ENCODE measurements around the gene GALNT2.

Gene GALNT2

DNA sequence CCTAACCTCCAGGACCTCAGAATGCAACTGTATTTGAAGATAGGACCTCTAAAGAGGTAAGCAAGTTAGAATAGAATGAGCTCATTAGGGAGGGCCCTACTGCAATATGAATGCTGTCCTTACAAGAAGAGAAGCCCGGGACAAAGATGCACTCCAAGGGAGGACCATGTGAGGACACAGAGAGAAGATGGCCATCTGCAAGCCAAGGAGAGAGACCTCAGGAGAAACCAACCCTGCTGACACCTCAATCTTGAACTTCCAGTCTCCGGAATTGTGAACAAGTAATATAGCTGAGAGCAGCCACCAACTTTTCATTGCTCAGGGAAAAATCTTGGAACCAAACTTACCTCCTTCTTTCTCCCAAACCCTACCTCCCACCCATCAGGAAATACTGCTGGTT lies 15.0 kb upstream of the GALNT2 start:
- DNase-seq: no peak

- no peak for DNase-seq
These were observed 14.4 kb upstream of the GALNT2 start for GRCh38 chr1:230052665-230053064.

DNA sequence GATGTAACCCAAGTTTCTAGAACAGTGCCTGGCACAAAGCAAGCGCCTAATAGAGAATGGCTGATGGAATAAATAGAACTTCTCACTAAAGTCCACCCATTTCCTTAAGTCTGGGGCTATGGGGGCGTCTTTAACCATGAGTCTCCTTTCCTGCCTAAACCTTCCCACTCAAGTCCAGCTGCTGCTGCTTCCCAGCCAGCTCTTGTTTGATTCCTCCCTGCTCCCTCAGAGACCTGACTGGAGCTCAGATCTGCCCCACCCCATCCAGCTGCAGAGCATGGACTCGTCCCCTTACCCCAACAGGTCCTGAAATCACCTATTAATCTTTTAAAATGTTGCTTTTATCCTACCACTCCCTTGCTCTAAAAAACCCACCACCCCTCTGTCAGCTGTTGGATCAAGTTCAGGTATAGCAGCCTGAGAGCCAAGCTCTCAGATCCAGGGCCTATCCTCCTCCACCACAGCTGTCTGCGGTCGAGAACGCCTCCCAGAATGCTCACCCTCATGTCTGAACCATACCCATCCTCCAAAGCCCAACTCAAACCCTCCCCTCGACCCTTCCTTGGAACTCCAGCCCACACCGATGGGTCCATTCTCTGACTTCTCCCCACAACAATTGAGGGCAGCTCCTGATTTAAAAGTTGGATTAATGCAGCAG lies 12.8 kb upstream of the GALNT2 start:
- no peak for DNase-seq

GRCh38 chr1:230056098-230056497 lies 10.9 kb upstream of the GALNT2 start:
- DNase-seq: no peak

GRCh38 chr1:230057100-230057499 lies 9.9 kb upstream of the GALNT2 start:
- DNase-seq: no peak

- DNase-seq: no peak
These were observed 9.1 kb upstream of the GALNT2 start for GRCh38 chr1:230057681-230058565.

DNA sequence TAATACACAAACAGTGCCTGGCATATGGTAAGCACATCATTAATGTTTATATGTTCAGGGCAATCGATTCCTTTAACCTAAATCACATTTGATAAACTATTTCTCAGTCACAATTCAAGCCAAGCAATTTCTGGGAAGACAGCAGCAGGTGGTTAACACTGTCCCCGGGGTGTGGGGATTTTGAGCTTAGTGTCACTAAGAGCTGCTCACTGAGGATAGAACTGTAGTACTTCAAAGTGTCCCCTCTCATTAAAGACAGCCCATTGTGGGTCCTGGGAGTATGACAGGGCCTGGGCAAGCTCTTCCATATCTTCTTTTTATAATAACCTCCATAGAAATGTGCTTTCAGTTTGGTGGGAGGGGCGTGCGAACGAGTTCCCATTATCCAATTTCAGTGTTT lies 8.4 kb upstream of the GALNT2 start:
- DNase-seq: no peak

DNA sequence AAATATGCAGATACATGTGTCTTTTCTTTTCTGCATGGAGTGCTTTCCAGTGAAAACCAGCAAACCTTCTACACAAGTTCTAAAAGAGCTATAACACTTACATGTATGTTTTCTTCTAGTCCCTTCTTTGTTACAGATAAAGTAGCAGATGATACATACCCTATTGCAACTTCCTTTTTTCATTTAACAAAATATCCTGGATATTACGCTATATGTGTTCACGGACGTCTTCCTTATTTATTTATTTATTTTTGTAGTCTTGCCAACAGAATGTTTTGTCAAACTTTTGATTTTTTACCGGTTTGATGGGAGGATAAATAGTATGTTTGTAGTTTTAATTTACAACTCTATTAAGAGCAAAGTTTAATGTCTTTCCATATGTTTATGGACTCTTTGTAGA lies 5.2 kb upstream of the GALNT2 start:
- no peak for DNase-seq

DNA sequence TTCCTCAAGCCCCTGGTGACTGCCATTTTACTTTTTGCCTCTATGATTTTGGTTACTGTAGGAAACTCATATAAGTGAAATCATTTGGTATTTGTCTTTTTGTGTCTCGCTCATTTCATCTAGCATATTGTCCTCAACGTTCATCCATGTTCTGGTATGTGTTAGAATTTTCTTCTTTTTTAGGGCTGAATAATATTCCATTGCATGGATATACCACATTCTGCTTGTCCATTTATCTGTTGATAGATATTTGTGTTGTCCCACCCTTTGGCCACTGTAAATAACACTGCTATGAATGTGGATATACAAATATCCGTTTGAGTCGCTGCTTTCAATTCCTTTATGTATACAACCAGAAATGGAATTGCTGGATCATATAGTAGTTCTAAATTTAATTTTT lies 4.5 kb upstream of the GALNT2 start:
- DNase-seq: no peak

- no peak for DNase-seq
These were observed 2.8 kb upstream of the GALNT2 start for GRCh38 chr1:230064283-230064682.

- no peak for DNase-seq
These were observed 1.9 kb upstream of the GALNT2 start for GRCh38 chr1:230065161-230065560.

GRCh38 chr1:230065571-230065970 lies 1.5 kb upstream of the GALNT2 start:
- no peak for DNase-seq

DNA sequence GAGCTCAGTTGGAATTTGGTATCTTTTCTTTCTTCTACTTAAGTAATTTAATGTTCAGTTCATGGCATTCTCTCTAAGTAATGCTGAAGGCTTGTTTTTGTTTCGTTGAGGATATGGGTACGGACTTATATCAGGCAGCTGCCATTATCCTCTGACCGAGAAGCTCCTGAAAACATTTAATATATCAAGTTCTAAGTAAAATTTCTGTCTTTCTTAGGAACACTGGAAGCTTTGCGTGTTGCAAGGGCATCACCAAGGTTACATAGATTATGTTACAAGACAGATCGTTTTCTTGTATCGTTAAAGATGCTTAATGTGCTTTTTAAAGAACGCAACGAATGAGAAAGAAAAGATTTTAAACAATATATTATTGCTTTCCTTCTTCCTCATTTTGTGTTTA lies 1.0 kb upstream of the GALNT2 start:
- DNase-seq: peak; percentile 54

- DNase-seq: no peak
These were observed 407 bp downstream of the GALNT2 start for GRCh38 chr1:230067419-230067870.

GRCh38 chr1:230067871-230068620 lies 1.0 kb downstream of the GALNT2 start:
- no peak for DNase-seq

DNA sequence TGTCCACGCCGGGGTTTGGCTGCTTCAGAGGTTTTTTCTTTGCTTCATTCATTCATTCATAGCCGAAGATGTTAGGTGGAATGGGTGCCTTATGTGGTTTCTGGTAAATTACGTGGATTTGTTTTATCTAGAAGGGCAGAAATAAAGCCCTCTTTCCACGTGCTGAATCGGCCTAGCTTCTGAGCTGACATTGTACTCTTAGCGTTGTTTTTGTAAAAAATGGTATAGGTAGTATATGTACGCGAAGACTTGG lies 1.5 kb downstream of the GALNT2 start:
- no peak for DNase-seq

- no peak for DNase-seq
These were observed 2.1 kb downstream of the GALNT2 start for GRCh38 chr1:230068952-230069684.

- DNase-seq: no peak
These were observed 2.8 kb downstream of the GALNT2 start for GRCh38 chr1:230069796-230070195.

- DNase-seq: no peak
These were observed 3.5 kb downstream of the GALNT2 start for GRCh38 chr1:230070321-230071208.

GRCh38 chr1:230071316-230071715 lies 4.3 kb downstream of the GALNT2 start:
- DNase-seq: no peak

DNA sequence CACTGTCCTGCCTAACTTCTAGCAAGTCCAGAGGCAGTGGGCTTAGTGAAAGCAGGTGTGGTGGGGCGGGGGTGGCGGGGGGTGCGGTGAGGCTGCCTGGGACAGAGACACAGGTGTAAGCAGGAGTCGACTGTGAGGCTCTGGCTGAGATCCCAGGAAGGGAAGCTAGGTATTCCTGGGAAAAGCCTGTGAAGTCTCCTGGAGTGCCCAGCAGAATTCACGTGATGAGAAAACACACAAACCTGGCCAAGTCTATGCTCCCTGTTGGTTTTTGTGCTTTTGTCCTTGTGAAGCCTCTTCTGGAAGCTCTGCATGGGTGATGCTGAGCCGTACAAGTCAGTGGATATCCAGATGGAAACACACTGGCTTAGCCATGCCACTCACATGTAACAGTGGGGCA lies 5.3 kb downstream of the GALNT2 start:
- no peak for DNase-seq

- no peak for DNase-seq
These were observed 5.8 kb downstream of the GALNT2 start for GRCh38 chr1:230072866-230073265.
